Suppressor macrophage (primary cell): ENCODE data around the gene HOXD8.
A peak's percentile ranks its signal among the peaks of the same experiment; 100 is the strongest.

Experiments used
- DNase-seq, 4 experiments: peaks; one replicate each; pipeline ENCODE4 v3.0.0-alpha.2; 2020 to 2022
- total RNA-seq, 17 experiments: gene quantifications; one replicate each; lab custom pipeline; 2026; ENCODE audit warnings: mixed read lengths in 6 of 17, inconsistent platforms in 3 of 17; lab: John Stamatoyannopoulos, UW

HOXD8 gene
- 0 to 0.55 (median 0) reads per million in 17 experiments for total RNA-seq

DNA sequence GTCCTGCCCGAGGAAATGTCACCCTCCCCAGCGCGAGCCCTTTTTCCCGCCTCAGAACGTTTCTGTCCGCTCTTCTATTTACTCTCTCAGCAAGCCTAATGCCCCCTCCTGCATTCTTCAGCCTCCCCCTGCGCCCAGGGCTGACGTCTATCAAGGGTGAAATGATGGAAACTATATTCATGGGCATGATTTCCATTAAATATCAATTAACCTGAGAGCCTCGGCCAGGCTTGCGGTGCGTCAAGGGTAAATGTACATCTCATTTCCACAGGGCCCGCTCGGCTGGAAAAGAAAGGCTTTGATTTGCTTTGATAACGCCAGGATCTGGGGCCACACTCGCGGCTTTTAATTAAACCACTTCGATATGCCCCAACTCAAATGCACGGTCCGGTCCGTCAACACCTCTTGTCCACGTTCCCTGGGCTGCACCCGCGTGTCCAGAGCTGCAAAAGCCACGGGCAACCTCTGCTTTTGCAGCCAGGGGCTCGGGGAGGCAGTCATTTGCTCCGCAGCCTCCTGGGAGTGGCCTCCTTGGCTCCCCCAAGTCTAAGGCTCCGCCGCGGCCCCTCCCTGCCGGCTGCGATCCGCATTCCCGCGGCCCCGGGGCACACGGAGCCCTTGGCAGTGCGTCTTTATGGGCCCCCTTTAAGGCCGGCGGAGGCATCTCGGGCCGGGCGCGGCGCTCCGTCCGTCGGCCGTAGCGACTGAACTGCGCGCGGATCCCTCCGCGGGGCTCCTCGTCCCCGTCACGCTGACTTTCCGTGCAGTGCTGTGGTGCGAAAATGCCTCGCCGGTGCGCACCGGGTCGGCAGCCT is at the start of gene HOXD8:
HOXD8 (plus strand) TSS at position 724 of the 815 bp plus-strand sequence. CDS start 662 bp downstream, outside the sequence.
- DNase-seq: peak in 3 of 4 experiments; percentile 22 to 57 (median 45)

DNA sequence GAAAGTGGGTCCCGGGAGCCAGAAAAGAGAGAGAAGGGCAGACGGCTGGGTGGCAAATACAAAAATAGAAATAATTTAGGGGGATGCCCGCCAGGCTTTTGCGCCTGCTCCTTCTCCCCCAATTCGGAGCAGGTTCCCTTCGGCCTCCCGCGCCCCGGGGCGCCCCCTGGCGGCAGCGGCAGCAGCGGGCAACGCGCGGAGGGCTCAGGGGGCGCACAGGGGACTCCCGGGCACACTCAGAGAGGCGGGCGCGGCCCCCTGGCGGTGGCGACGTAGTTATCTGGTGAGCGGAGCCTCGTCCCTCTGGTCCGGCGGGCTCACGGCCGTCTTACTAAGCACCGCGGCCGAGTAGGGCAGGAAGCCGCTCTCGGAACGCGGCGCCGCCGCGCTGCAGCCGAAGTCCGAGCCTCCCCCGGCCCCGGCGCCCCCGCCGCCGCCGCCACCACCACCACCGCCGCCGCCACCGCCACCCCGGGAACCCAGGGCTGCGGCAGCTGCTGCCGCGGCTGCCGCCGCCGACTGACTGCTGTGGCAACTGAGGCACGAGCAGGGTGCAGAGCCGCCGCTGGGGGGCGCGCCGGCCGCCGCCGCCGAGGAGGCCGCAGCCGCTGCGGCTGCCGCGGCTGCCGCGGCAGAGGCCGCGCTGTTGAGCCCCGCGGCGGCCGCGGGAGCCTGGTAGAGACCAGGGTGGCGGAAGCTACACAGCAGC is 49.5 kb upstream of the HOXD8 start:
- peak in 3 of 4 experiments; percentile 33 to 69 (median 46) for DNase-seq

DNA sequence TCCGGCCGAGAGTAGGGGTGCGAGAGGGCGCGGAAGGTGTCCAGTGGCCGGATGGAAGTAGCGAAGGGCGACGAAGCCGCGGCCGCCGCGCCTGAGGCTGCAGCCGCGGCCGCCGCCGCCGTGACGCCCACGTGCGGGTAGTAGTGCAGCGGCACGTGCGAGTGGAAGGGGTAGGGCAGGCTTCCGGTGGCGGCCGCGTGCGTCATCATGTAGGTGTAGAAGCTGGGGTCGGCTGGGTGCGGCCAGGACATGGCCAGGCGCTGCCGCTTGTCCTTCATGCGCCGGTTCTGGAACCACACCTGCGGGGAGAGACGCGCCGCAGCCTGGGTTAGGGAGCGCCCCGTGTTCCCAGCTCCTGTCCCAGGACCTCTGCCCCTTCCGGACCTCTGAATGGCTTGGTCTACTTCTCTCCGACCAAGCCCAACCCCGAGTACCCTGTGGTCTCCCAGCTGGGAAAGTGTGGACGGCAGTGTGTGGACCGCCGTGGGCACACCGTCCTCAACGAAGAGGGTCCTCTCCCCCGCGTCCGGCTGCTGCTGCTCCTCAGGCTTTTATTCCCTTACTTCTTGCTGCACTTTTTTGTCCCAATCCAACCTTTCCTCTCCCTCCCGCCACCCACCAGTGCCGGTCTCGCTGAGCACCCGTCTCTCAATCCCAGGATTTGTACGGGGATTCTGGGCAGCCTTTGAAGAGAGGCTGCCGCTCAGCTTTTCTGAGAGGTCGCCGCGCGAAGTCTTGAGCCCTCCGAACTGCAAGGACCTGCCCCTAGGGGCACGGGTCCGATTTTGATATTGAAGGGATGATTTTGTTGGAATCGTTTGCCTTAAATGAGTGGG is 48.7 kb upstream of the HOXD8 start:
- DNase-seq: peak in 1 of 4 experiments; percentile 16

DNA sequence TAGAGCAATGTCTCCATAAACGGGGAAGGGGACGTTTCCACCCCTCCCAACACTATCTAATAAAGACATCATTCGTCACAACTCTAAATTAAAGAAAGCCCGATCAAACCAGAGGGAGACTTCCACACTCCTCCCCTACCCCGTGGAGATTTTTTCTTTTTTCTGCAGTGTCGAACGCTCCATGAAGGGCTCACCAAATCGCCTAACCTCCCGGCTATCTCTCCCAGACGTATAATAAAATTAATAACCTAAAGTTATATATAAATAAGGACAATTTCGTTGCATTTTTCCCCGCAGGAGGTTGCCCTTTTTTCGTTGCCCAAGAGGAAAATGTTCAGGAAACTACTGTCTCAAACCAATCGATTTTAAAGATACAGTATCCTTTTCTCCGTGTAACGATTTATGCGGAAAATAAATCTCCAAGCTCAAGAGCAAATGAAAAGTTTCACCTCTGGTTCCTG is 48.1 kb upstream of the HOXD8 start:
- DNase-seq: no peak

DNA sequence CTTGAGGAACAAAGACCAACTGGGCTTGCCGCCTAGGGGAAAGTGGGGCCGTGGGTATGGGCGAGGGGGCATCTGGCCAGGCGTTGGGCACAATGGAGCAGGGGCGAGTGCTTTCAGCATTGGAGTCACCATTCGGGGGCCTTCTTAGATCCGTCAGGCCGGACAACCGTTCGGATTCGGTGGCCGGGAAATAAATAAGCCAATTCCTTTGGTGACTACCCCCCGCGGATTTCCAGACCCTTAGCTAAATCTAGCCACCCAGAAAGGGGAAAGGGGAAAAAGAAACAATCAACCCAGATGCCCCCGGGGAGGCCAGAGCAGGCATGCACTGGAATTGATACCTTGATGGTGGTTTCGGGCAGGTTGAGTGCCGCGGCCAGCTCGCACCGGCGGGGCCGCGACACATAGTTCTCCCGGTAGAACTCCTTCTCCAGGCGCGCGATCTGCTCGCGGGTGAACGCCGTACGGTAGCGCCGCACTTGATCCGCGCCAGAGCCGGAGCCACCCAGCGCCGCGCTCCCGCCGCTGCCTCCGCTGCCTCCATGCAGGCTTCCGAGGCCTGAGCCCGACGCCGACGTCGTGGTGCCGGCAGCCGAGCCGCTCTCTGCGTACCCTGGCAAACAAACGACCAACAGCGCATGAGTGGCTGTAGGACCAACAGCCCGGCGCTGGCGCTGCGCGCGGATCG is 47.5 kb upstream of the HOXD8 start:
- no peak for DNase-seq

DNA sequence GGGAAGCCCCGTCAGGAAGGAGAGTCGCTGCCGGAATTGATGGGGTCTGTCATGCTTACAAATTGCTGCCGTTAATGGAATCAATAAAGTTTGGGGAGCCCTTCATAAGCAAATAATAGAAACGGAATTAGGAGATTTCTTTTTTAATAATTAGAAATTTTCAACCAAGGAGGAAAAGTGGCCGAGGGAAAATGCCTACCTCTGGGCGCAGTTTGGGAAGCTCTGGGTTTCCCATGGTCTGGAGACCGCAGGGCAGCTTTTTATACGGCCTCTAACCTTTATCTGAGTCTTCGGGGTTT is 47.0 kb upstream of the HOXD8 start:
- no peak for DNase-seq

DNA sequence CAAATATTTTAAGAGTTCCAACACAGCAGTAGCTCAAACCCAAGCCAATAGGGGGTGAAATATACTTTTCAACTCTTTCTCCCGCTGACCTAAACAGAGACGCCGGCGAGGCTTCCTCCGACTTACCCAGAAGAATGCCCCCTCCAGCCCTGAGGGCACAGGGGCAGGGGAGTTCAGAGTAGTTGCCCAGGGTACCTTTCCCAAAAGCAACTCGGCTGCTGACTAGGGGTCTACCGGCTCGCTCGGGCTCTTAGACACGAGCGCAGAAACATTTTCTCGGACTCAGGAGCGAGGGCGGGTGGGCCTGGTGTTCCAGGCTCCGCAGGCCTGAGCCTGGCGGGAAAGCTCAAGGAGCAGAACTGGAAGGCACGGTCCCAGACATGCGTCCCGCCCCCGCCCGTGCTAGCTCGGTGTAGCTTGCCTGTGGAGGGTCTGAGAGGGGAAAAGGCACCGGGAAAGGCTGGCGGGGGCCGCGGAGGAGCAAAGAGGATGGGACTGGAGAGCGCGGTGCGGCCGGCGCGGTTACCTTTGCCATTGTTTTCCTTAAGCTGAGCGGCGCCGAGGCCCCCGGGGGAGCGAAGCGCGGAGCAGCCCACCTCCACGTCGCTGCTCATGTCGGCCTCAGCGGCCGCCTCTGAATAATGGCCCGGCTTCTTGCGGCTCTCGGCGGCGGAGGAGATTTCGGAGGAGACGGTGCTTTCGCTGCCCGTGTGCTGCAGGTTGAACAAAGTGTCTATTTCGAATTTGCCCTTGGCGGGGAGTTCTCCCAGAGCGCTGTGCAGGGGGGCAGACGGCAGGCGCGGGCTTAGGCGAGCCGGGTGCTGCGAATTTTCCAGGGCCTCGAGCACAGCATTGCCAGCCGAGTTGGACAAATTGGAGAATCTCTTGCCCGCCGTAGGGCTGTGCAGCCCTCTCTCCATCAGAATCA is 46.4 kb upstream of the HOXD8 start:
- no peak for DNase-seq

DNA sequence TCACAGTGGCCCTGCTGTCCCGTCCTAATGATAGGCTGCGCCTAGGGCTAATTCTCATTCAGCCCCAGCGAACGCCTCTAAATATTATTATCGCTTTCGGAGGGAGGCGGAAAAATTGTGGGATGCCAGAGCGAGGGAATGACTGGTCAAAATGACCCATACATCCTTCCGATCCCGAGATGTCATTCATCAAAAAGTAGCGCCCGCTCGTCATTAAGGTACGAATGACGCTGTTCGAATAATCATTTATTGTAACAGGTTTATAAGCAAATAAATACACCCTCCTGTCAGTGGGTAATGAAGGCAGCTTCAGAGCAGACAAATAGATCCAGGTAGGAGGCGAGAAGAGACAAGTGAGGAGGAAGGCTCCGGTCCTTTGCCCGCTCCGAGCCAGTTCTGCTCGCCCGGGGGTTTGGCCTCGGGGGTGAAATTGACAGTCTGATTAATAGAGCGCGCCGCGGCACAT is 45.7 kb upstream of the HOXD8 start, which contains the start of gene EVX2:
EVX2 (minus strand) TSS at position 167 of the 466 bp plus-strand sequence. CDS start 186 bp downstream, outside the sequence.
- DNase-seq: no peak

DNA sequence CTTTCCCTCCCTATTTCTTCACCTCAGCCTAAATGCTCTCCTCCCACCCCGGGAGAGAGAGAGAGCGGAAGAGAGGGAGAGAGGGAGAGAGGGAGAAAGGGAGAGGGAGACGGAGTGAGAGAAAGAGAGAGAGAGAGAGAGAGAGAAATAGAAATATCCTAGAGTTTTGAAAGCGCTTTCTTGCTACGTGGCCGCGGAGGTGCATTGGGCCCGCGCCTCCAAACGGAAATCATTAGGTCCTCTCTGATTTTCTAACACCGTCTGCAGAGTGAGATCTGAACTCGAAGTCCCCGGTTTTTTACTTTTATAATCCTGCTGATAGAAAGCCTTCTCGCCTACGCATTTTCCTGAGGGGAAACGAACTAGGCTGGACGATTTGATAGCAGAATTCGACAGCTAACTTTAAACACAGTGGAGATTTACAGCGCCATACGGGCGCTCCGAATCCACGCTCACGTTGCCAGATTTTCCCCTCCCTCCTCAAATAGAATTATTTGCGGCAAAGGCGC is 44.8 kb upstream of the HOXD8 start:
- no peak for DNase-seq

DNA sequence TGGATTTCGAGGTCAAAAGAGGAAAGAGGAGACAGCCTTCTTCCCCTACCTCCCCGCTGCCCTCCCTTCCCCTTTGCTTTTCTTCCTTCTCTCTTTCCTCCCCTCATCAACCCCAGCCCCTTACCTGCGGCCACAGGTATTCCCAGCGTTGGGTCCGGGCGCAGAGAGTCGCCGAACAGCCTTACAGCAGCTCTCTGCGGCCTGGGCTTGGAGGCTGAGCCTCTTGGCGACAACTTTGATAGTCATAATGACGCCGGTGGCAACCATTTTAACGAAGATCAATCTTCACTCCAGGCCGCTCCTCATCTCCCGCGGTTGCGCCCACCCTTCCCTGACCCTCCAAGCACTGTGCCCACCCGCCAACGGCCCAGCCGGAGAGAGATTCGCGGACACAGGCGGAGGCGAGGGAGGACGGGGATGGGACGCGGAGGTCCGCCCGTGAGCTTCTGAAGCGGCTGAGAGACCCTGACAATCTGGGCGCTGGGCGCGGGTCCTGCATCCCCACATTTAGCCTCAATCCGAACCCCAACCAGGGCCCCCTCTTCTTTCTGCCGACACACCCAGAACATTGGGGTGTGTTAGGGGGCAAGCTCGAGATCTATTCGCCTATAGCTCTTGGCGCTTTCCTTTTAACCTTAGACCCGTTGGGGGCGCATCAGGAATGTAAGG is 44.3 kb upstream of the HOXD8 start:
- no peak for DNase-seq

DNA sequence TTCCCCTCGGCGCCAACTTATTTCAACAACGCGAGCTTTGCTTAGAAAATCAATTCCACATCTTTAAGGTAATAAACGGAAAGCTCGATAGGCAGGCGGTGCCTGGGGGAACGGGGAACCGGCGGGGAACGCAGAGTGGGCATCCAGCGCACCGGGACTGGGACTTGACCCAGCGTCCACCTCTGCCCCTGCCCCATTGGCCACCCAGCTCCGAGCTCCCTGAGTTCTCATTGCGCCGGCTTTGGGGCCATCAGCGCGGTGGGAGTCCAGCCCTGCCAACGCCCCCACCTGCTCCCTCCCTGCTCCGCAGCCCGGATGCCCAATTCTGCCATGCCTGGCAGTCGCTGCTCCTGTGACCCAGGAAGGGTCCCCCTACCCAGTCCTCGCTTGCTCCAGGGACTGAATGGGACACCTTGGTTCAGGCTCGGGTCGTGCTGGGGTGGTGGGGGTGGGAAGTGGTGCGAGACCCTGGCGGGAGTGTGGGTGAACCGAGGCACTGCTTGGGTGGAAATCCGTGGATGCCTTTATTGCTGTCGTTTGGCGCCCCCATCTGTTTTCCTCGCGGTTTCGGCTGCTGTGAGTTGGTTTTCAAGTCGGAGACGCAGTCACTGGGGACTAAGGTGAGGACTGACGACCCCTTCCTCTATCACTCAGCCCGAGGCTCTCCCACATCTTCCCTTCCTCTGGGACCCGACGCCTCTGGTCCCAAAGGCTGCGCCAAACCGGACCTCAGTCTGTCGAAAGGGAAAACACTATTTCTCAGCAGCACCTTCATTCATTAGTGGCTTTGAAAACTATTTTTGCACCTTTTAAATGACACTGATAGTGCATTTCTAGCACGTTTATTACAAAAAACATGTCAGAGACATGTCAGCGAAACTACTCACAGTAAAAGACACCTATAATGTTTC is 43.4 kb upstream of the HOXD8 start:
- peak in 2 of 4 experiments; percentile 42 to 50 for DNase-seq

DNA sequence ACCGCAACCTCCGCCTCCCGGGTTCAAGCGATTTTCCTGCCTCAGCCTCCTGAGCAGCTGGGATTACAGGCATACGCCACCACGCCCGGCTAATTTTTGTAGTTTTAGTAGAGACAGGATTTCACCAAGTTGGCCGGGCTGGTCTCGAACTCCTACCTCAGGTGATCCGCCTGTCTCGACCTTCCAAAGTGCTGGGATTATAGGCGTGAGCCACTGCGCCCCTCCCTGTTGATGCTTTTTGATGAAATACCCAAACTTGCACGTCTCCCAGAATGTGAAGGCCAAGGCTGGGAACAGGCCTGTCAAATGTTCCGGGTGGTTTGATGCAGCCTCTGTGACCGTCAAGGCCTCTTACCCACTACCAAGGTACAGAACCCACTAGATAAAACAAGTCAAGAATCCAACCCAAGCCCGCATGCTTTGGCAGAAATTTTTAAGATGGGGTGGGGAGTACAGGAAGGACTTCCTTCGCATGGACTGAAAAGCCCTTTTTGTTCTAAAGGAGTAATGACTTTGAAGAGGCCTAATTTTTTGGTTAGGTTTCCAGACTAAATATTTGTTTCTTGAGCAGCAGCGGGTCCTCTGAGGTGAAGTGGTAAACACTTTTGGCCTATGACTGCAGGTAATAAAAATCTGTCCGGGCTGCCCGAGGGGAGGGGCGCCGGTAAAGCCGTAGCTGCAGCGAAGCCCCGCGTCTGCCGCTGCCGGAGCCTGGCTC is 42.0 kb upstream of the HOXD8 start:
- DNase-seq: no peak

DNA sequence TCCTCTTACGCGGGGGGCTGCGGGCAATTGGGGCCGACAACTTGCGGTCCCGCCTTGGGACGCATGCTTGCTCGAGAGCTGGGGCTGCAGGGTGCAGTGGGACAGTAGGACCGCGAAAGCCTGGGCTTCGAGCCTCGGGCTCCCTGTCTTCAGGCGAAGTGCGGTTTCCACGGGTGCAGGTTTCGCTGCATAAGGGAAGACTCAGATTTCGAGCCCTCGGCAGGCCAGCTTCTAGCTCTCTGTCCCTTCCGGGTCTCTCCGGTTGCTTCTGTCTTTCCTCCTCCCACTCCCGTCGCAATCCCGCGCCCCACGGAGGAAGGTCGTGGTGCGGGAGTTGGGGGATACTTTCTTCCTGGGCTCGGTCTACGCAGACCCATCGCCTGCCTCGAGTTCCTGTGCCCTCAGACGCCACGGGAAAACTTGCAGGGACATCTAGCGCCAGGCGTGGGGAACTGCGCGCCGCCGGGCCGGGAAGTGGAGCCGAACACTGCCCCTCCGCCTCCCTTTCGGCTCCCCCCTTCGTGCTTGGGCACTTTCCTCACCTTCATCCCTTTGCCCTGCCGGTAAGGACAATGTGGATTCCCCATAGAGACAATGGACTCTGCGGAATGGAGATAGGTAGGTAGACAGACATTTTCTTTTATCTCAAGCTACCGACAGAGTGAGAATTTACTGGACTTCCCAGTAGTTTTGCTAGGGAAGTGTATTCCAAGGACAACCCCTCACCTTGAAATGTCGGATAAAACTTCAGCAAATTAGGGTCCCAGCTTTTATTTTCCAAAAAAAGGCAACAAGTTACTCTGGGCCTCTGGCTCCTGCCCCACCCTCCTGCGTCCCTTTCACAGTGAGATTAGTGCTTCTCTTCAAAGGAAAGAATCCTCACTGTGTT is 41.2 kb upstream of the HOXD8 start:
- peak; percentile 47 to 80 (median 67) for DNase-seq

DNA sequence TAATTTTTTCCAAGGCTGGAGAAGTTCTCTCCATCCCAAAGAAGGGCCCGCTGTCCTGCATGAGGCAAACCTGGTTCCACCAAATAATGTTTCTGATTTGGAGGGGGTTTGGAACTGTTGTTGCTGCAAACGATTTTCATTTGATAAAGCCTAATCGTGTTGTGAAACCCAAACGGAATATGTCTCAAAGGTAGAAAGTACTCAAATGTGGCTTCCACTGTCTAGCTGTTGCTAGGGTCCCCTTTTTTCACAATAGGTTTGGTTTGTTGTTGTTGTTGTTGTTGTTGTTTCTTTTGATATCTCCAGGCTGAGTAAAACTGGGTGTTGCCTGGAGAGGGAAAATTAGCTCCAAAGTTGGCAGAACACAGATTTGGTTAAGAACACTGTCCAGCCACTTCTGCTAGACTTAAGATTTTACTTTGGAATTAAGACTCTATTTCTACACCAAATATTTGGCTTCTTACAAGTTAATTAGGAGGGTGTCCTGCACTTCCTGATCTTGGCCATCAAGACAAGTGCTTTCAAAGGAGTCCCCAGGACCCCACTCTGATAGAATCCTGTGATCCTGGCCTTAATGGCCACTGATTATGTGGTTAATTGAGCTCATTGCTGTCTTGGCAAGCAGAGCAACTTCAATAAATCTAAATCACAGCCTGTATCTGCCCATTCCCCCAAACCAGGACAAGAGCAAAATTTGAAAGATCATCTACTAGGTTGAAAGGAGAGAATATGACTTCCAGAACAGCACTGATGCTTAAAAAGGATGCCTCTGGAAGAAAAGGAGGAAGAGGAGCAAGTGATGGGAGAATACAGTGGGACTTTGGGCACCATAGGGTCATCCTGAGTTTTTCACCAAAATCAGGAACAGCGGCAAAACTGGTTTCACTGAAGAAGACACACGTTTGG is 40.3 kb upstream of the HOXD8 start:
- no peak for DNase-seq

DNA sequence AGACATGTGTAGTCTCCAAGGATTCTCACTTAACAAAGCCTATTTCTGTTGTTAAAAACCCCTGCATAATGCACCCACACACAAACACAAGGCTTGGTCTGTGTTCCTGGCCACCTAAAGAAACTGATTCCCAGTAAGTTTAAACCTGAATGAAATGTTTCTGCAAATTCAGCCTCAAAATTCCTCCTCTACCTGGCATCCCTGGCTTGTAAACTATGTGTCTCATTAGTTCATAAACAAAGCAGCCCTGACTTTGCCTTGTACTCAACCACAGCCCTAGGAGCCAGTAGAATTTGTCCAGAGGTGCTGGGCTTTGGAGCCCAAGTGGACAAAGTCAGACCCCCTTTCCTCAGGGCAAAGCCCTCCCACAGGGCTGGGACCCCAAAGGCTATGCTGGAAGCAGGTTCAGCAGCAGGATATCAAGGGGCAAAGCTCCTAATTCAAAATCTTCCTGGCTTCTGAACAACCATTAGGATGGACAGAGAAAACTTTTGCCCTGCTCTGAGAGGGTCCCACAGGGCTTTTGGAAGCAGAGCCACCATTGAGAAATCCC is 39.6 kb upstream of the HOXD8 start:
- no peak for DNase-seq

DNA sequence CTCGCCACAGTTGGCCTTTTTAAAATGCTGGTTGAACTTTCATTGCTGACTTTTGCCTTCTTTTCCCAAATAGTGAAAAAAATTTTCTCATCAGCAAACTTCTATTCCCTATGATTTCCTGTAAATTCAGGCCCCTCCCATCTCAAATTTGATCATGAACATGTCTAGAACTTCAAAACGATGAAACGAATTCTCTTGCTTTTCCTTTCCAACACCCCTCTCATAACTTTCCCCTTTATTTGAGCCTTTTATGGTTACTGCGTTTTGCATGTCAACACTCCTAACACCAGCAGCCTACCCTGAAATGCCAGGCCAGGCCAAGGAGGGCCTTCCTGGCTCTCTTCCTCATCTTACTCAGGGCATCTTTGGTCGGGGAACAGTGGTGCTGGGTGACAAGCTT is 38.6 kb upstream of the HOXD8 start:
- DNase-seq: no peak
